ENCODE measurements around the gene FBN1. TPM values are rescaled to one million over a fixed set of nuclear protein-coding genes. Genes with fewer than 3 reads are reported as not detected.

The FBN1 gene
- total and polyA plus RNA-seq, 2 of the 13 experiments (the other 11 are each of a cell fraction or from before 2014, with no cell fraction given): 1.5 to 3.0 TPM

- ATAC-seq: no peak
- no peaks in the 10 kb centered on the region for H3K79me2 ChIP-seq (ENCODE audit: insufficient read depth, low read length)
- intact Hi-C loops (cut with micrococcal nuclease; ENCODE audit: unreplicated experiment): no loop called here
- FAIRE-seq: no peak
- H3K4me1 ChIP-seq (ENCODE audit: insufficient read depth, low read length): no peaks in the 10 kb centered on the region
- no peak overlapping the region for H3K4me3 ChIP-seq (replicated peaks in 1 of 3; ENCODE audit: insufficient read depth in 1 of 3, low read depth in 2 of 3, low read length in 3 of 3)
- no peak overlapping the region for H3K4me2 ChIP-seq (ENCODE audit: low read depth, low read length)
- 37% methylated on average over 10 of the region's 10 CpGs for WGBS (ENCODE audit: low lambda C conversion rate)
- H3K9me3 ChIP-seq (ENCODE audit: low read length): no peaks in the 10 kb centered on the region
- no peak overlapping the region for H3K27ac ChIP-seq (ENCODE audit: extremely low read length, insufficient read depth, low read length)
- TF ChIP-seq ZNF142 (CRISPR knock-in tag; IDR thresholded peaks at IDR 0.05) (no peak), ZSCAN29 (CRISPR knock-in tag; conservative IDR thresholded peaks at IDR 0.05) (no peak), NFKBIZ (CRISPR knock-in tag; IDR thresholded peaks at IDR 0.05) (no peak), PTBP1 (IDR thresholded peaks at IDR 0.05; ENCODE audit: low read depth, low read length, poor library complexity, severe bottlenecking) (no peak), ZNF460 (CRISPR knock-in tag; IDR thresholded peaks at IDR 0.05; ENCODE audit: borderline replicate concordance) (no peak), KDM3A (CRISPR knock-in tag; IDR thresholded peaks at IDR 0.05; ENCODE audit: low read depth) (no peak), TFDP1 (CRISPR knock-in tag; IDR thresholded peaks at IDR 0.05; ENCODE audit: borderline replicate concordance) (no peak)
- in situ Hi-C loops (cut with HindIII; ENCODE audit: extremely low pct_ligation_motif_present, low pct_unique_long_range_greater_than_20kb): no loop called here
- no peaks in the 10 kb centered on the region for H3K27me3 ChIP-seq (ENCODE audit: control insufficient read depth in 1 of 2, insufficient read depth in 2 of 2, low read length in 2 of 2)
- POLR2A ChIA-PET: no interaction called here
- no peaks in the 10 kb centered on the region for H4K20me1 ChIP-seq (ENCODE audit: insufficient read depth, low read length)
- no peaks in the 10 kb centered on the region for H3K36me3 ChIP-seq (replicated peaks in 1 of 2; ENCODE audit: control insufficient read depth in 1 of 2, insufficient read depth in 2 of 2, low read length in 2 of 2)
- CTCF ChIA-PET (ENCODE audit: low intra/inter-chr PET ratio, low total read pairs): no interaction called here
- no peak for DNase-seq (ENCODE audit: low spot score)
- H3K9ac ChIP-seq (ENCODE audit: insufficient read depth, low read depth, low read length): no peak overlapping the region
- no TSS peak for BruUV-seq (replicated peaks)
- no peak overlapping the region for H2AFZ ChIP-seq (ENCODE audit: low read length)
Measured at GRCh38 chr15:48541341-48542278, 103.9 kb downstream of the FBN1 start.
